Measurements from ENCODE around the gene GADL1. TPM values are rescaled to one million over a fixed set of nuclear protein-coding genes. Genes with fewer than 3 reads are reported as not detected.

Gene GADL1
- polyA plus RNA-seq, 3 donors: not detected

- H3K27ac ChIP-seq (ENCODE audit: low read depth in 1 of 2, low read length in 2 of 2): no peak overlapping the region
- WGBS (ENCODE audit: insufficient coverage): no CpG with 5 or more reads among the region's 2 CpGs
Observed at GRCh38 chr3:30886888-30887287, 7.6 kb downstream of the GADL1 start.

GRCh38 chr3:30878862-30879261, 15.6 kb downstream of the GADL1 start:
- DNase-seq: no peak
- H3K27ac Mint-ChIP-seq: no peak overlapping the region
- Histone ChIP-seq H3K27me3 (ENCODE audit: control insufficient read depth in 2 of 2, insufficient read depth in 2 of 2, low read length in 2 of 2) (no peaks in the 10 kb centered on the region), H3K9ac (ENCODE audit: insufficient read depth, low read length, poor library complexity, severe bottlenecking) (no peak overlapping the region), H2AFZ (ENCODE audit: insufficient read depth, low read depth, low read length, poor library complexity, severe bottlenecking) (no peak overlapping the region), H3K4me2 (replicated peaks; ENCODE audit: extremely low read depth, low read length, poor library complexity, severe bottlenecking) (no peak overlapping the region), H3K4me3 (replicated peaks in 1 of 3; ENCODE audit: low read depth in 2 of 3, low read length in 3 of 3) (no peak overlapping the region), H3K79me2 (ENCODE audit: insufficient read depth, low read length) (no peaks in the 10 kb centered on the region), H3K9me3 (replicated peaks in 1 of 2; ENCODE audit: control insufficient read depth in 1 of 2, insufficient read depth in 1 of 2, low read length in 2 of 2) (no peaks in the 10 kb centered on the region), H3K27ac (ENCODE audit: low read depth in 1 of 2, low read length in 2 of 2) (no peak overlapping the region), H4K20me1 (ENCODE audit: insufficient read depth, low read length) (no peaks in the 10 kb centered on the region), H3K36me3 (replicated peaks in 1 of 2; ENCODE audit: control insufficient read depth in 1 of 2, insufficient read depth in 2 of 2, low read length in 2 of 2) (no peaks in the 10 kb centered on the region), H3K4me1 (ENCODE audit: control insufficient read depth in 1 of 2, insufficient read depth in 2 of 2, low read length in 2 of 2) (no peaks in the 10 kb centered on the region)
- no peaks in the 10 kb centered on the region for H3K4me1 Mint-ChIP-seq
- no peaks in the 10 kb centered on the region for H3K36me3 Mint-ChIP-seq
- TF ChIP-seq, protein P1, sequence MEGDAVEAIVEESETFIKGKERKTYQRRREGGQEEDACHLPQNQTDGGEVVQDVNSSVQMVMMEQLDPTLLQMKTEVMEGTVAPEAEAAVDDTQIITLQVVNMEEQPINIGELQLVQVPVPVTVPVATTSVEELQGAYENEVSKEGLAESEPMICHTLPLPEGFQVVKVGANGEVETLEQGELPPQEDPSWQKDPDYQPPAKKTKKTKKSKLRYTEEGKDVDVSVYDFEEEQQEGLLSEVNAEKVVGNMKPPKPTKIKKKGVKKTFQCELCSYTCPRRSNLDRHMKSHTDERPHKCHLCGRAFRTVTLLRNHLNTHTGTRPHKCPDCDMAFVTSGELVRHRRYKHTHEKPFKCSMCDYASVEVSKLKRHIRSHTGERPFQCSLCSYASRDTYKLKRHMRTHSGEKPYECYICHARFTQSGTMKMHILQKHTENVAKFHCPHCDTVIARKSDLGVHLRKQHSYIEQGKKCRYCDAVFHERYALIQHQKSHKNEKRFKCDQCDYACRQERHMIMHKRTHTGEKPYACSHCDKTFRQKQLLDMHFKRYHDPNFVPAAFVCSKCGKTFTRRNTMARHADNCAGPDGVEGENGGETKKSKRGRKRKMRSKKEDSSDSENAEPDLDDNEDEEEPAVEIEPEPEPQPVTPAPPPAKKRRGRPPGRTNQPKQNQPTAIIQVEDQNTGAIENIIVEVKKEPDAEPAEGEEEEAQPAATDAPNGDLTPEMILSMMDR (IDR thresholded peaks at IDR 0.05): no peak
- no peak overlapping the region for H3K4me3 Mint-ChIP-seq
- intact Hi-C loops (cut with micrococcal nuclease): no loop called here
- peaks cover 0 to 3% (median 0%) of the 10 kb centered on the region in 3 donors for H3K27me3 Mint-ChIP-seq (ENCODE audit: low read depth in 3 of 3)
- WGBS (ENCODE audit: insufficient coverage): no CpG with 5 or more reads among the region's 1 CpG
- peaks cover 0 to 3% (median 0%) of the 10 kb centered on the region in 7 donors for H3K9me3 Mint-ChIP-seq

More at GRCh38 chr3:30886888-30887287, 7.6 kb downstream of the GADL1 start:
- H3K4me1 Mint-ChIP-seq: no peaks in the 10 kb centered on the region
- no peaks in the 10 kb centered on the region for H3K36me3 ChIP-seq (replicated peaks in 1 of 2; ENCODE audit: control insufficient read depth in 1 of 2, insufficient read depth in 2 of 2, low read length in 2 of 2)
- no peak overlapping the region for H2AFZ ChIP-seq (ENCODE audit: insufficient read depth, low read depth, low read length, poor library complexity, severe bottlenecking)
- H3K79me2 ChIP-seq (ENCODE audit: insufficient read depth, low read length): no peaks in the 10 kb centered on the region
- peaks cover 0 to 7% (median 5%) of the 10 kb centered on the region in 3 donors for H3K27me3 Mint-ChIP-seq (ENCODE audit: low read depth in 3 of 3)
- H3K4me2 ChIP-seq (replicated peaks; ENCODE audit: extremely low read depth, low read length, poor library complexity, severe bottlenecking): no peak overlapping the region
- no peak for DNase-seq
- no peak overlapping the region for H3K9ac ChIP-seq (ENCODE audit: insufficient read depth, low read length, poor library complexity, severe bottlenecking)
- no peak overlapping the region for H3K4me3 Mint-ChIP-seq
- no peaks in the 10 kb centered on the region for H4K20me1 ChIP-seq (ENCODE audit: insufficient read depth, low read length)
- no peak overlapping the region for H3K27ac Mint-ChIP-seq
- no peaks in the 10 kb centered on the region for H3K4me1 ChIP-seq (ENCODE audit: control insufficient read depth in 1 of 2, insufficient read depth in 2 of 2, low read length in 2 of 2)
- intact Hi-C loops (cut with micrococcal nuclease): no loop called here
- no peak overlapping the region for H3K4me3 ChIP-seq (replicated peaks in 1 of 3; ENCODE audit: low read depth in 2 of 3, low read length in 3 of 3)
- H3K9me3 ChIP-seq (replicated peaks in 1 of 2; ENCODE audit: control insufficient read depth in 1 of 2, insufficient read depth in 1 of 2, low read length in 2 of 2): no peaks in the 10 kb centered on the region
- H3K27me3 ChIP-seq (ENCODE audit: control insufficient read depth in 2 of 2, insufficient read depth in 2 of 2, low read length in 2 of 2): no peaks in the 10 kb centered on the region
- no peaks in the 10 kb centered on the region for H3K36me3 Mint-ChIP-seq
- TF ChIP-seq, protein P1 (IDR thresholded peaks at IDR 0.05): no peak
- peaks cover 2 to 12% (median 5%) of the 10 kb centered on the region in 7 donors for H3K9me3 Mint-ChIP-seq

Measured in CD14-positive monocyte (primary cell).